8988T (cell line): Measurements from ENCODE around the gene WDR44.
"Not testable (repeated sequence)": the region's sequence is repeated elsewhere in the genome, so short reads cannot be mapped to it uniquely, and the experiment has no call there.

Experiments used
- DNase-seq: peaks from one replicate; pipeline ENCODE4 v3.0.0; 2011

The WDR44 gene

GRCh38 chrX:118484216-118484903 lies 138.5 kb downstream of the WDR44 start:
- DNase-seq: no peak

GRCh38 chrX:118486693-118487092 lies 140.8 kb downstream of the WDR44 start:
- DNase-seq: not testable (repeated sequence)

- no peak for DNase-seq
Observed at GRCh38 chrX:118493016-118493415, 147.1 kb downstream of the WDR44 start.

GRCh38 chrX:118493653-118494297 lies 147.9 kb downstream of the WDR44 start:
- no peak for DNase-seq

- DNase-seq: no peak
Observed at GRCh38 chrX:118495061-118495921, 149.4 kb downstream of the WDR44 start, which contains the start of gene DOCK11. DOCK11 (plus strand) TSS chrX:118495815; CDS start chrX:118495972, 157 bp downstream.

- DNase-seq: no peak
Observed at GRCh38 chrX:118495958-118496762, 150.3 kb downstream of the WDR44 start.

- no peak for DNase-seq
Observed at GRCh38 chrX:118496763-118497079, 150.8 kb downstream of the WDR44 start.

- DNase-seq: no peak
Observed at GRCh38 chrX:118497180-118497818, 151.4 kb downstream of the WDR44 start.

GRCh38 chrX:118498351-118498750 lies 152.4 kb downstream of the WDR44 start:
- DNase-seq: no peak

- no peak for DNase-seq
Observed at GRCh38 chrX:118498755-118499154, 152.8 kb downstream of the WDR44 start.

GRCh38 chrX:118499295-118499694 lies 153.4 kb downstream of the WDR44 start:
- no peak for DNase-seq
